ENCODE measurements around the gene VANGL2. TPM values are rescaled to one million over a fixed set of nuclear protein-coding genes. Genes with fewer than 3 reads are reported as not detected.

VANGL2 gene
- total RNA-seq: 1 to 10 TPM in 4 of 5 donors, under 1 TPM in 1; 0.45 to 7.4 (median 4.4) TPM
- polyA plus RNA-seq: 1 to 10 TPM in 2 of 3 donors, under 1 TPM in 1; 0.46 to 4.2 (median 1.5) TPM
- long read RNA-seq, donor 1: 0 reads
- long read RNA-seq, donor 2, full-length matches to known transcripts: 5 of 13 reads
- long read RNA-seq, donor 2, partial matches to known transcripts: 8 of 13 reads
- long read RNA-seq, donor 2, other reads (novel, unspliced or antisense): 0 of 13 reads
- long read RNA-seq, donor 3, full-length matches to known transcripts: 4 of 4 reads
- long read RNA-seq, donor 3, partial matches to known transcripts: 0 of 4 reads
- long read RNA-seq, donor 3, other reads (novel, unspliced or antisense): 0 of 4 reads
- long read RNA-seq, donor 4: 0 reads
- long read RNA-seq, donor 5, full-length matches to known transcripts: 1 of 1 reads
- long read RNA-seq, donor 5, partial matches to known transcripts: 0 of 1 reads
- long read RNA-seq, donor 5, other reads (novel, unspliced or antisense): 0 of 1 reads
- long read RNA-seq, donor 6: 0 reads
- long read RNA-seq, donor 7, full-length matches to known transcripts: 1 of 1 reads
- long read RNA-seq, donor 7, partial matches to known transcripts: 0 of 1 reads
- long read RNA-seq, donor 7, other reads (novel, unspliced or antisense): 0 of 1 reads
- long read RNA-seq, donor 8, full-length matches to known transcripts: 1 of 1 reads
- long read RNA-seq, donor 8, partial matches to known transcripts: 0 of 1 reads
- long read RNA-seq, donor 8, other reads (novel, unspliced or antisense): 0 of 1 reads
- long read RNA-seq, donor 9, partial matches to known transcripts: 7 of 7 reads
- long read RNA-seq, donor 9, other reads (novel, unspliced or antisense): 0 of 7 reads
- long read RNA-seq, donor 10, full-length matches to known transcripts: 2 of 2 reads
- long read RNA-seq, donor 10, partial matches to known transcripts: 0 of 2 reads
- long read RNA-seq, donor 10, other reads (novel, unspliced or antisense): 0 of 2 reads

DNA sequence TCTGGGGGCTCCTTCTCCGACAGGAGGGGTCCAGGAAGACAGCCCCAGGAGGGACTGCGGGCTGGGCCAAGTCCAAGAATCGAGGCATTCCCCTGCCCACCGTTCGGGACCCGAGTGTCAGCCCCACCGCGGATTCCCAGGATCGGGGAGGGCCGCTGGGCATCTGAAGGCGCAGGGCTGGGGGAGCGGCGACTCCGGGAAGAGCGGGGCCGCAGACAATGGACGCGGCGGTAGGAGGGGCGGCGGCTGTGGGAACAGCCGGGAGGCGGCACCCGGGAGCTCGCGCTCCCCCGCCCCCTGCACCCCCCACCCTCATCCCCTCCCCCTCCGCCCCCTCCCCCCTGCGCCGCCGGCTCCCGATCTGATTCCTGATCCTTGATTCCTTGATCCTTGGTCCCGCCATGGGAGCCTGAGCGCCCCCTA lies at the start of gene VANGL2:
Gene VANGL2 (plus strand): TSS at position 342 of the 423 bp plus-strand sequence. CDS start 15,274 bp downstream, outside the sequence.
- peak within 1 kb of the TSS; percentile 14 to 80 (median 61) for H3K27ac ChIP-seq
- H3K4me3 ChIP-seq: peak within 1 kb of the TSS; percentile 72 to 86 (median 80)
- no peaks in the 10 kb centered on the region for H3K9me3 ChIP-seq
- peaks cover 0 to 19% (median 7%) of the 10 kb centered on the region in 3 donors for H3K27me3 ChIP-seq
- intact Hi-C loops (cut with DNase I; ENCODE audit: low total_unique reads): no loop called here
- 0 to 2% (median 1%) methylated on average over 2 to 30 of the region's 34 CpGs for WGBS, 5 donors
- H3K36me3 ChIP-seq: no peaks in the 10 kb centered on the region
- TF ChIP-seq, protein P1, sequence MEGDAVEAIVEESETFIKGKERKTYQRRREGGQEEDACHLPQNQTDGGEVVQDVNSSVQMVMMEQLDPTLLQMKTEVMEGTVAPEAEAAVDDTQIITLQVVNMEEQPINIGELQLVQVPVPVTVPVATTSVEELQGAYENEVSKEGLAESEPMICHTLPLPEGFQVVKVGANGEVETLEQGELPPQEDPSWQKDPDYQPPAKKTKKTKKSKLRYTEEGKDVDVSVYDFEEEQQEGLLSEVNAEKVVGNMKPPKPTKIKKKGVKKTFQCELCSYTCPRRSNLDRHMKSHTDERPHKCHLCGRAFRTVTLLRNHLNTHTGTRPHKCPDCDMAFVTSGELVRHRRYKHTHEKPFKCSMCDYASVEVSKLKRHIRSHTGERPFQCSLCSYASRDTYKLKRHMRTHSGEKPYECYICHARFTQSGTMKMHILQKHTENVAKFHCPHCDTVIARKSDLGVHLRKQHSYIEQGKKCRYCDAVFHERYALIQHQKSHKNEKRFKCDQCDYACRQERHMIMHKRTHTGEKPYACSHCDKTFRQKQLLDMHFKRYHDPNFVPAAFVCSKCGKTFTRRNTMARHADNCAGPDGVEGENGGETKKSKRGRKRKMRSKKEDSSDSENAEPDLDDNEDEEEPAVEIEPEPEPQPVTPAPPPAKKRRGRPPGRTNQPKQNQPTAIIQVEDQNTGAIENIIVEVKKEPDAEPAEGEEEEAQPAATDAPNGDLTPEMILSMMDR (IDR thresholded peaks at IDR 0.05): peak in 1 of 7 experiments; percentile 26
- TF ChIP-seq EP300 (IDR thresholded peaks at IDR 0.05): no peak
- peak; percentile 78 to 95 for DNase-seq
- H3K4me1 ChIP-seq: peaks cover 9 to 32% (median 28%) of the 10 kb centered on the region in 4 donors

DNA sequence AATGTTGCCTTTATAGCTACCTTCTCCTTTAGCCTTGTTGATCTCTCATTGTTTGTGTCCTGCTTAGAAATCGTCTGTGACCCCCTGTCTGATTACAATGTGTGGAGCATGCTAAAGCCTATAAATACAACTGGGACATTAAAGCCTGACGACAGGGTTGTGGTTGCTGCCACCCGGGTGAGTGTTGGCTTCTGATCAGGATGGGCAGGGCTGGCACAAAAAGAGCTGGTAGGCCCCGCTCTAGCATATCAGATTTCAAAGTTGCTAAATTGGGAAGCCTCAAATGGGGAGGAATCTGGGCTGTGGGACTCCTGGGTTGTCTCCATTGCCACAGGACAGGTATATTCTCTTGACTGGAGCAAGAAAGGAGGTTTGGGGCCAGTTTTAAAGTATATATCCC lies 48.7 kb upstream of the VANGL2 start:
- H3K36me3 ChIP-seq: peaks cover 77 to 100% (median 99%) of the 10 kb centered on the region in 4 donors
- H3K27ac ChIP-seq: no peak overlapping the region
- intact Hi-C loops (cut with DNase I; ENCODE audit: low total_unique reads): no loop called here
- DNase-seq: no peak
- TF ChIP-seq EP300 (IDR thresholded peaks at IDR 0.05): no peak
- TF ChIP-seq POLR2A (IDR thresholded peaks at IDR 0.05): no peak
- TF ChIP-seq, protein P1 (IDR thresholded peaks at IDR 0.05): no peak
- TF ChIP-seq POLR2AphosphoS5 (IDR thresholded peaks at IDR 0.05): no peak
- 64 to 92% (median 84%) methylated on average over 4 of the region's 4 CpGs for WGBS, 5 donors
- H3K9me3 ChIP-seq: no peaks in the 10 kb centered on the region
- H3K4me3 ChIP-seq: no peak overlapping the region
- peaks cover 0 to 13% (median 3%) of the 10 kb centered on the region in 4 donors for H3K4me1 ChIP-seq
- H3K27me3 ChIP-seq: no peaks in the 10 kb centered on the region

DNA sequence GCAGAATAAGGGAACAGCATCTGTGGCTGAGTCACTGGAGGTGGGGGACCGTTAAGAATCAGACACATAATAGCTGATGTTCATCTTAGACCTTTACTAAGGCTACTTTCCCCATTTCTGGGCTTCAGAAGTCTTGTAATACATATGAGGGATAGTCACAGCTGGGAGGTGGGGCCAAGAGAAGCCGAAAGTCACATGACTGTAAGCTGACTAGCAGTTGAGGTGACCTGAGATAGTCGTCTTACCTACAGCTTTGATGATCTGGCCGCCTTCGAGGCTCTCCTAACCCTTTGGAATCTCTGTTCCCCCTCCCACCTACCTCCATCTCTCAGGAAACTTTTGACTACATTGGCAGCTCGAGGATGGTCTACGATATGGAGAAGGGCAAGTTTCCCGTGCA lies 47.8 kb upstream of the VANGL2 start:
- no peak for DNase-seq
- peaks cover 83 to 100% (median 100%) of the 10 kb centered on the region in 4 donors for H3K36me3 ChIP-seq
- H3K4me1 ChIP-seq: peaks cover 0 to 4% (median 0%) of the 10 kb centered on the region in 4 donors
- H3K27me3 ChIP-seq: no peaks in the 10 kb centered on the region
- WGBS, 5 donors: 88 to 92% (median 91%) methylated on average over 8 of the region's 8 CpGs
- no peak for TF ChIP-seq POLR2A (IDR thresholded peaks at IDR 0.05)
- TF ChIP-seq POLR2AphosphoS5 (IDR thresholded peaks at IDR 0.05): no peak
- TF ChIP-seq, protein P1 (IDR thresholded peaks at IDR 0.05): no peak
- TF ChIP-seq EP300 (IDR thresholded peaks at IDR 0.05): no peak
- no peak overlapping the region for H3K4me3 ChIP-seq
- H3K9me3 ChIP-seq: no peaks in the 10 kb centered on the region
- intact Hi-C loops (cut with DNase I; ENCODE audit: low total_unique reads): no loop called here
- H3K27ac ChIP-seq: no peak overlapping the region

DNA sequence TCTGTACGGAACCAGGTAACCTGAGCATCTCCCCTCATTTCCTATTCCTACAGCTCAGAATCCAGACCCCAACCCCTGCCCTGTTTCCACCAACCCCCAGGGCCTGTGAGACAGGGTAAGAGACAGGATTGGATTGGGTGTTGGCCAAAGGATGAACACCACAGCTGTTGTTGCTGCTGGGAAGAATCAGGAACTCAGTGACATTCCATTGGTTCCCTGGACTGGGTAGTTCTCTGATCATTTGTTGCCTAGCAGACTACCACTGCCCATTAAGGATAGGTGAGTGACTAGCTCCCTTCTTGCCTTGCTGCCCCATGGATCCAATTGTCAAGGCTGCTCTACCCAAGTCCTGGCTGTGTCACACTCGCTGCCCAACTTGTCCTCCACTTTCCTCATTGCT lies 47.1 kb upstream of the VANGL2 start:
- DNase-seq: no peak

More for the DNA sequence above, 47.1 kb upstream of the VANGL2 start:
- 89 to 95% (median 93%) methylated on average over 2 of the region's 2 CpGs for WGBS, 5 donors
- intact Hi-C loops (cut with DNase I; ENCODE audit: low total_unique reads): no loop called here
- no peaks in the 10 kb centered on the region for H3K4me1 ChIP-seq
- peaks cover 89 to 100% (median 100%) of the 10 kb centered on the region in 4 donors for H3K36me3 ChIP-seq
- H3K9me3 ChIP-seq: no peaks in the 10 kb centered on the region
- no peak overlapping the region for H3K27ac ChIP-seq
- no peaks in the 10 kb centered on the region for H3K27me3 ChIP-seq
- H3K4me3 ChIP-seq: no peak overlapping the region
- TF ChIP-seq POLR2A (IDR thresholded peaks at IDR 0.05) (no peak), EP300 (IDR thresholded peaks at IDR 0.05) (no peak), POLR2AphosphoS5 (IDR thresholded peaks at IDR 0.05) (no peak)
- TF ChIP-seq, protein P1 (IDR thresholded peaks at IDR 0.05): no peak
